Tibial artery (tissue), 4 donors: ENCODE measurements around the gene MYH6.
"Not testable (repeated sequence)": the region's sequence is repeated elsewhere in the genome, so short reads cannot be mapped to it uniquely, and the experiment has no call there.

Experiments
- DNase-seq, 2 donors: peaks; one replicate each; pipeline ENCODE4 v3.0.0-alpha.2; 2019
- H3K27ac ChIP-seq, 2 donors: fragments of 200-600 bp; sonication (generic) in 1 of 2; 1 replicate in 1 of 2; 2 replicates in 1 of 2; pipeline ENCODE4 v1.5.1; 2018 to 2019; ENCODE audit warnings: mild to moderate bottlenecking in 1 of 2
- H3K27me3 ChIP-seq, 2 donors: fragments of 200-600 bp; sonication (generic) in 1 of 2; one replicate each; pipeline versions ENCODE4 v1.5.1 to v1.6.0; 2016 to 2019
- H3K36me3 ChIP-seq, 3 donors: fragments of 200-600 bp; sonication (generic) in 2 of 3; one replicate each; pipeline ENCODE4 v1.5.1; 2016 to 2019; ENCODE audit warnings: mild to moderate bottlenecking in 2 of 3
- H3K4me1 ChIP-seq, 4 donors: fragments of 200-600 bp; sonication (generic) in 2 of 4; 1 replicate in 3 of 4; 2 replicates in 1 of 4; pipeline ENCODE4 v1.5.1; 2016 to 2019
- H3K4me3 ChIP-seq, 2 donors: fragments of 200-600 bp; sonication (generic) in 1 of 2; 1 replicate in 1 of 2; 2 replicates in 1 of 2; pipeline ENCODE4 v1.5.1; 2018 to 2019; ENCODE audit warnings: mild to moderate bottlenecking in 2 of 2
- H3K9me3 ChIP-seq, 3 donors: fragments of 200-600 bp; sonication (generic) in 1 of 3; one replicate each; pipeline ENCODE4 v1.5.1; 2016 to 2019
- CTCF ChIP-seq, 2 experiments: fragments of 200-600 bp in 1 of 2; fragments of 450-650 bp in 1 of 2; IDR thresholded peaks; one replicate each; pipeline ENCODE4 v1.5.1; 2017 to 2019; ENCODE audit warnings: antibody characterized with exemption in 2 of 2, mild to moderate bottlenecking in 1 of 2, moderate library complexity in 1 of 2
- intact Hi-C: fragments of 100-400 bp; cut with DNase I; formaldehyde crosslinking; loops from one replicate; pipeline ENCODE4 v1.15.0; 2023; ENCODE audit warnings: low total_unique reads

MYH6 gene

GRCh38 chr14:23399136-23399535, 8.9 kb downstream of the MYH6 start:
- no peak for TF ChIP-seq CTCF (IDR thresholded peaks at IDR 0.05)
- no peak for DNase-seq
- Histone ChIP-seq H3K4me3 (no peak overlapping the region), H3K9me3 (no peaks in the 10 kb centered on the region), H3K4me1 (no peaks in the 10 kb centered on the region), H3K27ac (no peak overlapping the region), H3K27me3 (peaks cover 0 to 12% of the 10 kb centered on the region in 2 donors), H3K36me3 (no peaks in the 10 kb centered on the region)
- intact Hi-C loops, result no loop called here

- Histone ChIP-seq H3K27me3 (peaks cover 0 to 8% of the 10 kb centered on the region in 2 donors), H3K4me1 (no peaks in the 10 kb centered on the region), H3K9me3 (no peaks in the 10 kb centered on the region), H3K36me3 (no peaks in the 10 kb centered on the region), H3K27ac (no peak overlapping the region), H3K4me3 (no peak overlapping the region)
- intact Hi-C loops, result no loop called here
- no peak for DNase-seq
- no peak for TF ChIP-seq CTCF (IDR thresholded peaks at IDR 0.05)
These were observed 9.7 kb downstream of the MYH6 start for GRCh38 chr14:23398348-23398747.

- TF ChIP-seq CTCF (IDR thresholded peaks at IDR 0.05), result no peak
- Histone ChIP-seq H3K4me1 (no peaks in the 10 kb centered on the region), H3K27me3 (peaks cover 0 to under 1% of the 10 kb centered on the region in 2 donors), H3K4me3 (no peak overlapping the region), H3K36me3 (no peaks in the 10 kb centered on the region), H3K27ac (no peak overlapping the region), H3K9me3 (no peaks in the 10 kb centered on the region)
- DNase-seq, result no peak
- intact Hi-C loops, result no loop called here
These were observed 11.2 kb downstream of the MYH6 start for GRCh38 chr14:23396781-23397407.

- no peak overlapping the region for H3K27ac ChIP-seq
- no peaks in the 10 kb centered on the region for H3K36me3 ChIP-seq
- no peaks in the 10 kb centered on the region for H3K9me3 ChIP-seq
- H3K4me3 ChIP-seq, result no peak overlapping the region
- no peaks in the 10 kb centered on the region for H3K27me3 ChIP-seq
- DNase-seq, result no peak
- intact Hi-C loops, result no loop called here
- no peak for TF ChIP-seq CTCF (IDR thresholded peaks at IDR 0.05)
- H3K4me1 ChIP-seq, result no peaks in the 10 kb centered on the region
These were observed 11.9 kb downstream of the MYH6 start for GRCh38 chr14:23396126-23396525.

GRCh38 chr14:23392613-23393012, 15.5 kb downstream of the MYH6 start:
- H3K27ac ChIP-seq, result no peak overlapping the region
- no peaks in the 10 kb centered on the region for H3K4me1 ChIP-seq
- H3K9me3 ChIP-seq, result no peaks in the 10 kb centered on the region
- no peak for TF ChIP-seq CTCF (IDR thresholded peaks at IDR 0.05)
- DNase-seq, result no peak
- no peak overlapping the region for H3K4me3 ChIP-seq
- peaks cover 0 to 19% of the 10 kb centered on the region in 2 donors for H3K27me3 ChIP-seq
- intact Hi-C loops, result no loop called here
- no peaks in the 10 kb centered on the region for H3K36me3 ChIP-seq

- intact Hi-C loops, result not testable (repeated sequence)
These were observed 18.2 kb downstream of the MYH6 start for GRCh38 chr14:23389871-23390270.

More at GRCh38 chr14:23389871-23390270, 18.2 kb downstream of the MYH6 start:
- not testable (repeated sequence) for H3K36me3 ChIP-seq, DNase-seq, H3K4me1 ChIP-seq, H3K4me3 ChIP-seq, H3K9me3 ChIP-seq, H3K27ac ChIP-seq
- H3K27me3 ChIP-seq, result peaks cover 0 to 19% of the 10 kb centered on the region in 2 donors
